GM21360 (cell line): ENCODE measurements around the gene SERPINB2.

Experiments used
- ATAC-seq: cut with Tn5 transposase; IDR thresholded peaks from one replicate; pipeline ENCODE4 v1.9.1; 2021; ENCODE audit warnings: mild to moderate bottlenecking, moderate library complexity; ENCODE audit not compliant: unreplicated experiment

SERPINB2 gene, protein sequence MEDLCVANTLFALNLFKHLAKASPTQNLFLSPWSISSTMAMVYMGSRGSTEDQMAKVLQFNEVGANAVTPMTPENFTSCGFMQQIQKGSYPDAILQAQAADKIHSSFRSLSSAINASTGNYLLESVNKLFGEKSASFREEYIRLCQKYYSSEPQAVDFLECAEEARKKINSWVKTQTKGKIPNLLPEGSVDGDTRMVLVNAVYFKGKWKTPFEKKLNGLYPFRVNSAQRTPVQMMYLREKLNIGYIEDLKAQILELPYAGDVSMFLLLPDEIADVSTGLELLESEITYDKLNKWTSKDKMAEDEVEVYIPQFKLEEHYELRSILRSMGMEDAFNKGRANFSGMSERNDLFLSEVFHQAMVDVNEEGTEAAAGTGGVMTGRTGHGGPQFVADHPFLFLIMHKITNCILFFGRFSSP

DNA sequence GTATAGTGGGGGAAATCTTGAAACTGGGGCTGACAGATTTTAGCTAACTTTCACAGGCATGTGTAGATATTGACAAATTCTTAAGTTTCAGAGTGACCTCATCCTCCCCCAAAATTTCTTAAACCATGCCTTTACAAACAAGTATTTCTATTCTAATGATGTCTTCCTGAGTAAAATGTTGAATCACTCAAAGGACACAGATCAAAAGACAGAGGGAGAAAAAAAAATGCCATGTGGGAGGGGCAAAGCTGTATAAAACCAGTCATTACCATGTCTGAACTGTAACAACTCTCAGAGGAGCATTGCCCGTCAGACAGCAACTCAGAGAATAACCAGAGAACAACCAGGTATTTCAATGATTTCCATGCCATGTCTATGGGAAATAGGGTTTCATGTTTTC, at the start of gene SERPINB2:
Gene SERPINB2, plus strand, starts transcription at position 282 of the 400 bp plus-strand sequence. CDS start 3,740 bp downstream, outside the sequence.
- ATAC-seq, result no peak

DNA sequence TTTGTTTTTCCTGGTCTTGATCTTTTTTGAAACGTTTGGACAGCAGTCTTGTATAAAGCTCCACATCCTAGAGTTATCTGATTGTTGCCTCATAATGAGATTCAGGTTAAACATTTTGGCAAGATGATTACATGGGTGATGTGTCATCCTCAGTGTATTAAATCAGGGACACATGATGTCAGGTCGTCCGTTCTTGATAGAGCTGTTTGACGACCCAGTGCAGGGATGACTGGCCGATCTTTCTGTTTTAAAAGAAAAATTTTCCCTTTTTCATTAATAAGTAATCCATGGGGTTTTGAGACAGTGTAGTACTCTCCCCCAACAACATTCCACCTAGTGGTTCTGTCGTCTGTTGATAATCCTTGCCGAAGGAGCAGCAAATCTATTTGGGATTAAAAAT, 44.5 kb upstream of the SERPINB2 start:
- no peak for ATAC-seq

DNA sequence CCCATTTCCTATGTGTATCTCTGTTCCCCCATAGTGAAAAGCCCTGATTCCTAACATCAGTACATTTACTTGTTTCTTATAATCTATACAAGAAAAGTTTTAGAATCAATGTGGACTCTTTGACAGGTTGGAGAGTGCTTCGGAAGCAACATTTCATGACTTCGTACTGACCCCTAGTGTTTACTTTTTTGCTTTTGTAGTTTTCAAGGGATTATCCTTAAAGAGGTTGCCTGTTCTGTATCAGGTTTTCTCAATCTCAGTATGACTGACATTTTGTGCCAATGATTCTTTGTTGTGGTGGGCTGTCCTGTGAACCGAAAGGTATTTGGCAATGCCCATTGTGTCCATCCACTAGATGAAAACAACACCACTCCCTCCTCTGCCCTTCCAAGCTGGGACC, 43.3 kb upstream of the SERPINB2 start:
- ATAC-seq, result peak; percentile 73

DNA sequence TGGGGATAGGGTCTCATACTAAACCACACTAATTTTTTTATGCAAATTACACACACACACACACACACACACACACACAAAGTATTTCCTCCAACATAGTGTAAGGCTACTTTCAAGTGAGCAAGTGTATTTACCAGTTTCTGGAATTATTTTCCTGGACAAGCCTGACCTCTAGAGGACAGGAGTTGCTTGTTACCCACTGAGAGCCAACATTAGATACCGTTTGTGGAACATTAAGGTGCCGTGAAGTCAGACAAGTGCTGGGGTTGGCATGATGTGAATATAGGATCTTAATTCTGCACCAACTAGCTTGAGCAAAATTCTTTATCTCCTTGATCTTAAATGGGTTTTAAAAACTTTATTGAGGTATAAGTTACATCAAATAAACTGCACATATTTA, 39.3 kb upstream of the SERPINB2 start:
- ATAC-seq, result peak; percentile 64

DNA sequence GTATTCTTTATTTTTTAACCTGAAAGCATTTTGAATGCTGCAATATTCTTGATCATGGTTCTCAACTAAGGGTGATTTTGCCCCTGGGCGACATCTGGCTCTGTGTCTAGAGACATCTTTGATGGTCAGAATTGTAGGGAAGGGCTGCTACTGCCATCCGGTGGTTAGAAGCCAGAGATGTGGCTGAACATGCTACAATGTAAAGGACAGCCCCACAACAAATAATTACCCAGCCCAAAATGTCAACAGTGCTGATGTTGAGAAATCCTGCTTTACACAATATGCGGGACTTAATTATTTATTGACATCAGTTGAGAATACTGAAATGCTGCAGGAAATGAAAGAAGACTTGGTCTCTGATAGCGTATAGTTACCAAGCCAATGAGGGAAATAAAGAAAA, 37.5 kb upstream of the SERPINB2 start:
- peak; percentile 75 for ATAC-seq

DNA sequence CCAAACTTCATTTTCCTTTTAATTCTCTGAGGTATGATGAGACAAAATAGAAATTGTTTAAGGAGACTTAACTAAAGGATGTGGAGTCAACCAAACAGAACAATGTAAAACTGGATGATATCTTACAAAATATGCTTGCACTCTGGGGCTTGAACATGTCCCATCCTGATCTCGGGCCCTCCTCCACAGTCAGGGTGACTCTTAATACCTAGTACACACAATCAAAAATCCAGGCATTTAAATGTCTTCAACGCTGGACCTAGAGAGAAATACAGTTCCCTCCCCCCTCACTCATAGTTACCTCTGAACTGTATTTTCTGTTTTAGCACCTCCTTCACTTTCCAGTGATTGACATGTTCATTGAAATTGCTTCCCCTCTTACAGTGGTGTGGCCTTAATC, 36.9 kb upstream of the SERPINB2 start:
- no peak for ATAC-seq

DNA sequence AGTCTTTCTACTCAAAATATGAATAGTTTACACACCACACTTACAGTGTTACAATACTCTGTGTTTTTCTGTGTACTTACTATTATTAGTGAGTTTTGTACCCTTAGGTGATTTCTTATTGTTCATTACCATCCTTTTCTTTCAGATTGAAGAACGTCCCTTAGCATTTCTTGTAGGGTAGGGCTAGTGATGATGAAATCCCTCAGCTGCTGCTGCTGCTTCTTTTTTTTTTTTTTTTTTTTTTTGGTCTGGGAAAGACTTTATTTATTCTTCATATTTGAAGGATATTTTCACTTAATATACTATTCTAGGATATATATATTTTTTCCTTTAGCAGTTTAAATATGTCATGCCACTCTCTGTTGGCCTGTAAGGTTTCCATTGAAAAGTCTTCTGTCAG, 29.0 kb upstream of the SERPINB2 start:
- no peak for ATAC-seq

DNA sequence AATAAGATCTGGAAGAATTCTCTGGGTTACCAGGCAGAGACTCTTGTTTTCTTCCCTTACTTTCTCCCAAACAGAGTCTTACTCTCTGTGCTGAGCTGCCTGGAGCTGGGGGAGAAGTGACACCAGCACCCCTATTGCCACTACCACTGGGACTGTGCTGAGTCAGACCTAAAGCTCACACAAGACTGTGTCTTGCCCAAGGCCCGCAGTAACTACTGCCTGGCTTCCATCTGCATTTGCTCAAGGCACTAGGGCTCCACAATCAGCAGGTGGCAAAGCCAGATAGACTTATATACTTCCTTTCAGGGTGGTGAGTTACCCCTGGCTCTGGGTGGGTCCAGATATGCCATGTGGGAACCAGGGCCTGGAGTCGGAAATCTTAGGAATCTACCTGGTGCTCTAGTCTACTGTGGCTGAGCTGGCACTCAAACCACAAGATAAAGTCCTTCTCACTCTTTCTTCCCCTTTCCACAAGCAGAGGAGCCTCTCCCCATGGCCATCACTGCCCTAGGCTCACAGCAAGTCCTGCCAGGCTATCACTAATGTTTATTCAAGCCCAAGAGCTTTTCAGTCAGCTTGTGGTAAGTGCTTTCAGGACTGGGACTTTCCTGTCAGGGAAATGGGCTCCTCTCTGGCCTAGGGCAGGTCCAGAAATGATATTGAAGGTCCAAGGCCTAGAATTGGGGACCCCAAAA, 27.6 kb upstream of the SERPINB2 start:
- ATAC-seq, result no peak

DNA sequence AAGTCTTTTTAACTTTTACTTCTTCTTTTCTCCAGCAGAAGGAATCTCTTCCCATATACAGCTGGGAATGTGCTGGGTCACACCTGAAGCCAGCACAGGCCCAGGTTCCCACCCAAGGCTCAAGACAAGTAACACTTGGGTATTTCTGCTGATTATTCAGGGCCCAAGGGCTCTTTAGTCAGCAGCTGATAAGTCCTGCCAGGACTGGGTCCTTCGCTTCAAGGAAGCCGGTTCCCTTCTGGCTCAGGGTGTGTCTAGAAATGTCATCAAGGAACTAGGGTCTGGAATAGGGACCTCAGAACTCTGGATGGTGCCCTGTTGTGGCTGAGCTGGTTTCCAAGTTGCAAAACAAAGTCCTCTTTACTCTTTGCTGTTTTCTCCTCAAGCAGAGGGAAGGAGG, 27.0 kb upstream of the SERPINB2 start:
- ATAC-seq, result no peak

DNA sequence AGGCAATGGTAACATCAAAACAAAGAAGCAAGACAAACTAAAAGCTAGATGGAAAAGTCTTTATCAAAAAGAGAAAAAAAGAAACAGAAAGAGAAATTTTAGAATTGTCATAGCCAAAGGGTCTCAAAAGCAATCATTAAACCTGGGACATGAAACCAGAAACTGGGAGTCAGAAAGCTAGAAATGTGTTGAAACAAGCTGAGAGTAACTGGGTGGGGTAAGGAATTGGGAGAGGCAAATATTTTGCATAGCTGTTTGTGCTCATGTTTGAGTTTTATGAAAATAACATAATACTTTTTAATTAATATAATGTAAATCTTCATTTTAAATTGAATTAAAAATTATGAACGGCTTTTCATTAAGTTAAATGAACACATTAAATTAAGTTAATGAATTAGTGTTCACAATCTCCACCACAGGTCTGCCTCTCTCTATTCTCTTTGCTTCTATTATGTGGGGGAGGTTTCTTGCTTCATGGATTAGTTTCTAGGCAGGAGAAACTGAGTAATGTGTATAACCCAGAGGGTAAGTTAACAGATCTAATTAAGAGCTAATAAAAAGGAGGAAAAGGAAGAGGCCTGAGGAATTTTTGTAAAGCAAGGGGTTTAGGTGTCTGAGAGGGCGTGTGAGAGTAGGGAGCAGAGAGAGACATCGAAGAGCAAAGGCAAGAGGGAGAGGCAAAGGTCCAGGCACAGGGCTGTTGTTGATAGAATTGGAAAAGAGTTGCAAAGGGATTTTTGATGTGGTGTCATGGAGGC, 20.0 kb upstream of the SERPINB2 start:
- ATAC-seq, result no peak

DNA sequence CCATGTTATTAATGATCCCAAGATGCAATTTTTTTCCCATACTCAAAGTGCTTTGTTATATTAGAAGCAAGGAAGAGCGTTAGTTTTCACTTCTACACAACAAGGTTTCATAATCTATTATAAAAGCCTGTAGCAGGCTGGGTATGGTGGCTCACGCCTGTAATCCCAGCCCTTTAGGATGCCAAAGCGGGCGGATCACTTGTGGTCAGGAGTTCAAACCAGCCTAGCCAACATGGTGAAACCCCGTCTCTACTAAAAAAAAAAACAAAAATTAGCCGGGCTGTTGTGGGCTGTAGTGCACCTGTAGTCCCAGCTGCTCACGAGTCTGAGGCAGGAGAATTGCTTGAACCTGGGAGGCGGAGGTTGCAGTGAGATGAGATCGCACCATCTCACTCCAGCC, 19.0 kb upstream of the SERPINB2 start:
- ATAC-seq, result no peak

DNA sequence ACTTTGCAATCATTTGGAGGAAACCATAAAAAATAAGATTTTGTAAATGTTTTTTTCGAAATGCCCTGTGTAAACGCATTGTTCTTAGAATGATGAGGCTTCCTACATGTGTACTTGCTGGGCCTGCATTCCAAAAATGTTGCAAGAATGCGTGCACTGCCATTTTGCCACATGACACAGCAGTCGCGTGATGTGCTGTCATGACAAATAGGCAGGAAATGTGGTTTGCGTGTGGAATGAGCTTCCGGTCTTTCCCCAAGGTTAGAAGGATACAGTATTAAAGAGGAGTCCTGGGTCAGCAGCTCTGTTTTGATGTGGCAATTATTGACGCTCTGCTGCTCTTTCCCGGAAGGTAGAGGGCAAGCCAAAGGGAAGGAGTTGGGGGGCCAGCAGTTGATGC, 18.1 kb upstream of the SERPINB2 start:
- ATAC-seq, result no peak

DNA sequence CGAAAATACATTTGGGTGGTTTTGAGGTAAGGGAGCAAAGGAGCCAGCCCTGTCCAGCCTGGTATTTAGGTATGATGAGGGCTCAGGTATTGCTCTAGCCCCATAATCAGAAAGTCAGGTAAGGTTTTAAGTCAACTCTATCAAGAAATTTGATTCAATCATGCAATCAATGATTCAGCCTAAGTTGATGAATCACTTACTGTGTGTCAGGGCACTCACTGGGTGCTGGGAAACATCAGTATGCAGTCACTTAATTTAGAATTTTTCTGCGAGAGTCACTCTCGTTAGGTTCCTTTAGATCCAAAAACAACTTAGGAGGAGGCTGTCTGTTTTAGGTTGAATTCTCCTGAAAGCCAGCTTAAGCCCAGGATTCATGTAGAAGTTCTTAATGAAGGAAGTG, 17.7 kb upstream of the SERPINB2 start:
- no peak for ATAC-seq

DNA sequence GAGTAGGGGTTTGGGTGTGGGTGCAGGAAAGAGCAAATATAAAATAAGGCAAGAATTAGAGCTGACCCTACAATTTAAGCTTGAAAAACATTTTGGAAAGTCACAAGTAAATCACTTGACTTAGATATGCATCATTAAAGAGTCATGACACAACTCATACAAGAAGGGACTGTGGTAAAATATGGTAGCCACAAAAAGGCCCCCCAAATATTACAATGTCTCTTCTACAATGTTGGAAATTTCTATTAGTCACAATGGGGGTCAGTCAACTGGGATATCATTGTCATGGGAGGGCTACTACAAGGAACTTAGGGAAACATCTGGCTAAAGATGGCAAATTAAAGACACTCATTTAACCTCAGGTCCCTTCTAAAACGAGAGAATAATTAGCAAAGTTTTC, 15.7 kb upstream of the SERPINB2 start:
- no peak for ATAC-seq

DNA sequence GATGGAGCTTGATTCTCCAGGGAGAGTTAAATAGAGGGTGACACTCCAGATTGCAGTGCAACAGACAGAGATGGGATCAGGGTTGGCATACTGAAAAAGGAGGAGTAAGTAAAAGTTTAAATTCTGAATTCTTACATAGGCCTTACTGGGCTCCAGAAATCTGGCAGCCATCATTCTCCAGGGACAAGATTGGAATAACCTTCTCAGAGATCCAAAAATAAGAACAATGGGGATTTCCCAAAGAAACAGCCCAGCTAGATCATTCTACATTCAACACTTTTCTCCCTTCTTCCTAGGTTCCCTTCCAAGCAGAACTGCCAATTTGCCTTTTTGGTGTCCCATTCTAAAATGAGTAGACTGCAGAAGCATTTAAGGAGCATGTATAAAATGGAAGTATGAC, 14.9 kb upstream of the SERPINB2 start:
- no peak for ATAC-seq

DNA sequence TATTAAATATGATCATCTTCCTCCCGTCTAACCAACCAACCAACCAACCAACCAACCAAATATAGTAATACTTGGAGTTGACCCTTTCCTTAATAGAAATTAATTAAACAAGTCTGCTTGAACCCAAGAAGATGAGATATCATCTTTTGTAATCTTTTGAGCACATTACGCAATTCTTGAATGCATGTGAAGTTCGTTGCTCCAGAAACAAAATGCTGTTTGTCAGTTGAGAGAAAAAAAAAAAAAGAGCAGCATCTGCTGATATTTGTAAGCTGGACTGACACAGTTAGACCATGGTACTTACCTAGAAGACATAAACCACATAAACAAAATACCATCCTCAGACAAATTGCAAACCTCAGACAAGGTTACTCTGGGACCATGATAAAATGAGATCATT, 9.2 kb upstream of the SERPINB2 start:
- no peak for ATAC-seq

DNA sequence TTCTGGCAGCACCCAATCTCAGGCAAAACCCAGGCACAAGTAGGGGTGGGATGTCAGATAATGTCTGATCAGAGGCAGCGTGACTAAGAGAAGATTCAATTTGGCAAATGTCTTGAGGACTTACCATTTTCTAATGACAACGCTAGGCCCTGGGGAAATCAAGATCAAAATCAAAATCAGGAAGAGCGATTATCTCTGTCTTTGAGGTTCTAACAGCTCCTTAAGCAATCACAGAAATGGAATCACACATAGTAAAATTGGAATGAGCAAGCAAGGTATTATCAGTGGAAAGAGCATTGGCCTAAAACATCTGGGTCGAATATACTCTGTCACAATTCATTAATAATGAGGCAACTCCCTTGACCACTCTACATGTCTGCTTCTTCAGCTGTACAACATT, 8.6 kb upstream of the SERPINB2 start:
- no peak for ATAC-seq

DNA sequence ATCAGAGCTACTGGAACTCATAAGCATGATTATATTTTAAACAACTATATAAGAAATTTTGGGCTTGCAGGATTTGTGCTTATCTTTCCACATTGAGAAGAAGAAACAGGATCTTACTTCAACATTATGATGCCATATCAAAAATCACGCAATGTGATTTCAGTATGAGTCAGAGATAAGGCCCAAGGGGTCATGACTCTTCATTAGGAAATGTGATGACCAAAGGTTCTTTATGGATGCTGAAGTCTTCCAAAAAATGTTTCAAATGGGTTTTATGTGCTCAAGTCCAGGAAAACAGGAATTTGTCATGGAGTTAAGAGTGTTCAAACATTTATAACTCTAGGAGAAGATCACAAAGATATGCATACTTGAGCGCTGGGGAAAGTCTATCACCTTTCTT, 7.8 kb upstream of the SERPINB2 start:
- no peak for ATAC-seq

DNA sequence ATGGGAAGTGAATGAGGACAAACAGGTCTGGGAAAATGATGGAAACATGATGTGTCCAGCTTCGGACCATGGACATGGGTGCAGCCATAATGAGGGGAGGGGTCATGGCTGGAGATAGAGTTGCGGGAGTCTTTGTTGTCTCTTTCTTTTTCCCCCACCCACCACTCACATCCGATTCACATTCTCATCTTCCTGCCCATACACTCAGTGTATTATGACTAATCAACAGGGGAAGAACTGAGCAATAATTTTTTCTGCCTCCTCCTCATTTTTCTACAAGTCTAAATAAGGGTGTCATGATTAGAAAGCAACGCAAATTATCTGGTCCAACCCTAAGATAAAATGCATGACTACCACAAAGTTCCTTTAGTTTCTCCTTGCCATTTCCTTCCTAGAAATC, 5.7 kb upstream of the SERPINB2 start:
- ATAC-seq, result no peak

DNA sequence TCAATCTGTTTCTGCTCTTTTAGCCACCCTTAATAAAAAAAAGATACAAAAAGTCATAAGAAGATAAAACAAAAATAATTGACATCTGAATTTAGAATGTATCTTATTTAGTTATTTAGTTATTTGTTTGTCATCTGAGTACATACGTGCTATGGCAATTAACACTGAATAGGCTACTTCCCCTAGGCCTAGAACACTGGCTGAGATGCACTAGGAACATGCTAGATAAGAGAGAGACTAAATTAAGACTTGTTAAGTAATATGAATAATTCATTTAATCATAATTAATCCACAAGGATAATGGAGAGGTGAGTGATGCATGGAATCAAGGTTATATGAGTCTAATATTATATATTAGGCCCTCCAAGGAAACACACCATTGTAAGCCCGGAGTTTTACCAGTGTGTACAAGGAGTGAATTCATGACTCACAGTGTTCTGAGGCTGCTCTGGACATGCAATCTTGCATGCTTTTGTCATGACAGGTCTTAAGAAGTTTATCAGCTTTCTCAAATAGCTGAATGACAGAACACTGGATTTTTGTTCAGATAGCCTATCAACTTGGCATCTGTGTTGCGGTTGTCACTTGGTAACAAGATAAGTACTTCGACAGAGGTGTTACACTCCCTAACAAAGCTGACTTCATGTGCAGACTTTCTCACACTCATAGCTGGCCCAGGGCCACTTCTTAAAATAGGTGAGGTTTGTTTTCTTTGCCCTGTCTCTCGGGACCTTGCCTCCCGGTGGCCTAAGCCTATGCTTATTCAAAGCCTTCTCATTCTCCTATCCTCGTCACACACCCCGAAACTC, 5.0 kb upstream of the SERPINB2 start:
- ATAC-seq, result no peak

DNA sequence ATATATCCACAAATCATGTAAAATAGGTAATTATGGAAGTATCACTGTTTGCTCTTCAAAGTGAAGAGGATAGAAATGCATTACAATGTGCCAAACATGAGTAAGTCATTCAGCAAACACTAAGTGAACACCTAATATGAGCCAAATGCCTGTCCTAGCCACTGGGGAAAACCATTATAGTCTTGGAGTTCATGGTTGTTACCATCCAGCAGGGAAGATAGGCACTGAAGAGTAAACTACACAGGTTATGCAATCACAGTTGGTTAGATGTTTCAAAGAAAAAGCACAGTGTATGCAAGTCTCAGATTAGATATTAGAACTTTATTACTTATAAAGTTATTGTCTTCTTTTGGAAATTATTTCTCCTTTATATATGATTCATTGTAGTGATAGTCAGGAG, 3.9 kb upstream of the SERPINB2 start:
- ATAC-seq, result no peak
